Cardiac muscle cell (in vitro differentiated cells and primary cell): Measurements from ENCODE around the gene CARMIL1. TPM values are rescaled to one million over a fixed set of nuclear protein-coding genes. Genes with fewer than 3 reads are reported as not detected.
A peak's percentile ranks its signal among the peaks of the same experiment; 100 is the strongest.

Source experiments
- DNase-seq, 2 donors: peaks; one replicate each; pipeline versions ENCODE4 v3.0.0 to v3.0.0-alpha.2; 2010 to 2017; ENCODE audit warnings: low read depth in 1 of 2, low spot score in 1 of 2
- H3K27ac ChIP-seq: fragments of 200-600 bp; sonication (generic); 2 replicates; pipeline ENCODE4 v1.5.1; 2016
- H3K27me3 ChIP-seq: fragments of 200-600 bp; sonication (generic); 2 replicates; pipeline ENCODE4 v1.6.0; 2016; ENCODE audit warnings: control low read depth
- H3K36me3 ChIP-seq: fragments of 200-600 bp; sonication (generic); 2 replicates; pipeline ENCODE4 v1.5.1; 2016; ENCODE audit warnings: control low read depth
- H3K4me1 ChIP-seq: fragments of 200-600 bp; sonication (generic); 2 replicates; pipeline ENCODE4 v1.8.1; 2017; ENCODE audit warnings: low read depth, mild to moderate bottlenecking, mixed run types
- H3K4me3 ChIP-seq: fragments of 200-600 bp; sonication (generic); 2 replicates; pipeline ENCODE4 v1.5.1; 2016; ENCODE audit warnings: mild to moderate bottlenecking
- H3K9me3 ChIP-seq: fragments of 200-600 bp; sonication (generic); 2 replicates; pipeline ENCODE4 v1.5.1; 2017; ENCODE audit warnings: low read depth, mild to moderate bottlenecking, control low read depth
- polyA plus RNA-seq: library from polyadenylated mRNA; unstranded; fragments of >200 nt; fragmentation: Nextera tagmentation; extraction: Ambion mirVana; gene quantifications from 2 replicates; pipeline ENCODE4 v1.2.1, GENCODE V29; 2016
- total RNA-seq: library from RNA; depleted of rRNA; stranded (reverse); fragments of >200 nt; gene quantifications from 2 replicates; pipeline ENCODE4 v1.2.3, GENCODE V29; 2016
- TF ChIP-seq, protein P1 (sequence below): IDR thresholded peaks from 2 replicates; pipeline ENCODE4 v1.5.1; 2012; ENCODE audit warnings: low read depth, mild to moderate bottlenecking, low read length

Gene CARMIL1
- total RNA-seq (47.0 and 63.6 TPM in 2 replicates), polyA plus RNA-seq (15.7 and 20.8 TPM in 2 replicates)

DNA sequence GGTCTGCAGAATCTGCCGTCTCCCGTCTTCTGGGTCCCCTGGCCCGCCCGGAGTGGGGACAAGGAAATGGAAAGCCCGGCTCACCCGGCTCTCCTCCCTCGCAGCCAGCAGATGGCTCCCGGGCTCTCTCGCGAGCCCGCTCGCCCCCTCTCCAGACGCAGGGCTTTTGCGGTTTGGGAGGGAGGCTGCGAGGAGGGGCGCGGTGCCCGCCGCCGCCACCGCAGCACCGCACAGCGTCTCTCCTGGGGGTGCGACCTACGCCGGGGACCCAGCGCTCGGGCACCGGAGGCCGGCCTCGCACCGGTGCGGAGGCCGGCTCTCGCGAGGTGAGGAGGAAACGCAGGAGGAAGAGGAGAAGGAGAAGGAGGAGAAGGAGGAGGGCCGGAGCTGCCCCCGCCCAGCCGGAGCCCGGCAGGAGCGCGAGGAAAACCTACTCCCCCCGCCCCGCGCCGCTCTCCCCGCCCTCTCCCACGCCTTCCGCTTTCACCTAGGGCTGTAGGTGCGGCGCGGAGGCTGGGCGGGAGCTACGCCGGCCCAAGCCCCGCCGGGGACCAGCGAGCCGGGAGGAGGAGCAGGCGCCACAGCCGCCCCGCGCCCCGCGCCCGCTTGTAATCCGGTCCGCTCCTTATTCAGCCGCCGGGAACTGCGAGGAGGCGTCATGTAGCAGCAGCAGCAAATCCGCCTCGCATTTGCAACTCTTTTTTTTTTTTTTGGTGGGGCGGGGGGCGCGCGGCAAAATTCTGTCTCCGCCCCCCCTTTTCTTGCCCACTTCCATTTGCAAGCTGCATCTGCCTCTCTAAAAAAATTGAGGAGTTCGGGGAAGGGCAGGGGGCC is at the start of gene CARMIL1:
Gene CARMIL1, plus strand, starts transcription at position 461 of the 834 bp plus-strand sequence. CDS start 422 bp downstream, outside the sequence.
- no peaks in the 10 kb centered on the region for H3K36me3 ChIP-seq
- TF ChIP-seq, protein P1, sequence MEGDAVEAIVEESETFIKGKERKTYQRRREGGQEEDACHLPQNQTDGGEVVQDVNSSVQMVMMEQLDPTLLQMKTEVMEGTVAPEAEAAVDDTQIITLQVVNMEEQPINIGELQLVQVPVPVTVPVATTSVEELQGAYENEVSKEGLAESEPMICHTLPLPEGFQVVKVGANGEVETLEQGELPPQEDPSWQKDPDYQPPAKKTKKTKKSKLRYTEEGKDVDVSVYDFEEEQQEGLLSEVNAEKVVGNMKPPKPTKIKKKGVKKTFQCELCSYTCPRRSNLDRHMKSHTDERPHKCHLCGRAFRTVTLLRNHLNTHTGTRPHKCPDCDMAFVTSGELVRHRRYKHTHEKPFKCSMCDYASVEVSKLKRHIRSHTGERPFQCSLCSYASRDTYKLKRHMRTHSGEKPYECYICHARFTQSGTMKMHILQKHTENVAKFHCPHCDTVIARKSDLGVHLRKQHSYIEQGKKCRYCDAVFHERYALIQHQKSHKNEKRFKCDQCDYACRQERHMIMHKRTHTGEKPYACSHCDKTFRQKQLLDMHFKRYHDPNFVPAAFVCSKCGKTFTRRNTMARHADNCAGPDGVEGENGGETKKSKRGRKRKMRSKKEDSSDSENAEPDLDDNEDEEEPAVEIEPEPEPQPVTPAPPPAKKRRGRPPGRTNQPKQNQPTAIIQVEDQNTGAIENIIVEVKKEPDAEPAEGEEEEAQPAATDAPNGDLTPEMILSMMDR: peak; percentile 78
- DNase-seq: peak; percentile 81 to 90
- peak within 1 kb of the TSS; percentile 64 for H3K27ac ChIP-seq
- H3K4me3 ChIP-seq: peak within 1 kb of the TSS; percentile 75
- H3K4me1 ChIP-seq: peaks cover 19% of the 10 kb centered on the region
- no peaks in the 10 kb centered on the region for H3K9me3 ChIP-seq
- H3K27me3 ChIP-seq: peaks cover 5% of the 10 kb centered on the region

- peak in 1 of 2 donors; percentile 68 for DNase-seq
- no peaks in the 10 kb centered on the region for H3K36me3 ChIP-seq
- peaks cover 11% of the 10 kb centered on the region for H3K27me3 ChIP-seq
- H3K4me1 ChIP-seq: no peaks in the 10 kb centered on the region
- H3K27ac ChIP-seq: no peak overlapping the region
- TF ChIP-seq, protein P1: no peak
- H3K9me3 ChIP-seq: no peaks in the 10 kb centered on the region
- H3K4me3 ChIP-seq: no peak overlapping the region
These were observed 49.4 kb upstream of the CARMIL1 start for GRCh38 chr6:25229671-25230321.

GRCh38 chr6:25232479-25232878 is 46.7 kb upstream of the CARMIL1 start:
- no peaks in the 10 kb centered on the region for H3K4me1 ChIP-seq
- TF ChIP-seq, protein P1: no peak
- peaks cover 10% of the 10 kb centered on the region for H3K27me3 ChIP-seq
- no peak overlapping the region for H3K4me3 ChIP-seq
- no peak overlapping the region for H3K27ac ChIP-seq
- H3K36me3 ChIP-seq: no peaks in the 10 kb centered on the region
- DNase-seq: no peak
- H3K9me3 ChIP-seq: no peaks in the 10 kb centered on the region

GRCh38 chr6:25233226-25233625 is 45.9 kb upstream of the CARMIL1 start:
- Histone ChIP-seq H3K27me3 (peaks cover 8% of the 10 kb centered on the region), H3K4me3 (no peak overlapping the region), H3K27ac (no peak overlapping the region), H3K9me3 (no peaks in the 10 kb centered on the region), H3K36me3 (no peaks in the 10 kb centered on the region), H3K4me1 (no peaks in the 10 kb centered on the region)
- DNase-seq: no peak
- TF ChIP-seq, protein P1: no peak

- TF ChIP-seq, protein P1: no peak
These were observed 41.6 kb upstream of the CARMIL1 start for GRCh38 chr6:25237579-25237978.

More at GRCh38 chr6:25237579-25237978, 41.6 kb upstream of the CARMIL1 start:
- no peak overlapping the region for H3K4me3 ChIP-seq
- DNase-seq: no peak
- no peak overlapping the region for H3K27ac ChIP-seq
- H3K9me3 ChIP-seq: no peaks in the 10 kb centered on the region
- peaks cover 6% of the 10 kb centered on the region for H3K27me3 ChIP-seq
- no peaks in the 10 kb centered on the region for H3K36me3 ChIP-seq
- H3K4me1 ChIP-seq: no peaks in the 10 kb centered on the region
